Ishikawa (cell line): Measurements from ENCODE around the gene PTN.

ENCODE experiments used
- CEBPB ChIP-seq: IDR thresholded peaks from 2 replicates; pipeline ENCODE4 v1.6.1; 2012
- CREB1 ChIP-seq: IDR thresholded peaks from 2 replicates; pipeline ENCODE4 v1.6.1; 2012; ENCODE audit warnings: low read depth
- EGR1 ChIP-seq: IDR thresholded peaks from 2 replicates; pipeline ENCODE4 v1.6.1; 2012
- EP300 ChIP-seq: IDR thresholded peaks from 2 replicates; pipeline ENCODE4 v1.6.1; 2012; ENCODE audit warnings: borderline replicate concordance
- FOXM1 ChIP-seq: IDR thresholded peaks from 2 replicates; pipeline ENCODE4 v1.6.1; 2012; ENCODE audit warnings: low read depth, borderline replicate concordance
- MAX ChIP-seq: IDR thresholded peaks from 2 replicates; pipeline ENCODE4 v1.6.1; 2012
- NFIC ChIP-seq: IDR thresholded peaks from 2 replicates; pipeline ENCODE4 v1.6.1; 2012
- RAD21 ChIP-seq: IDR thresholded peaks from 2 replicates; pipeline ENCODE4 v1.6.1; 2012; ENCODE audit warnings: low read depth
- REST ChIP-seq: IDR thresholded peaks from 2 replicates; pipeline ENCODE4 v1.6.1; 2012; ENCODE audit warnings: low read depth, mild to moderate bottlenecking
- TAF1 ChIP-seq: IDR thresholded peaks from 2 replicates; pipeline ENCODE4 v1.6.1; 2012; ENCODE audit warnings: low read depth, mild to moderate bottlenecking
- TCF12 ChIP-seq: IDR thresholded peaks from 2 replicates; pipeline ENCODE4 v1.6.1; 2012; ENCODE audit warnings: low read depth
- TEAD4 ChIP-seq: IDR thresholded peaks from 2 replicates; pipeline ENCODE4 v1.6.1; 2012
- USF1 ChIP-seq: IDR thresholded peaks from 2 replicates; pipeline ENCODE4 v1.6.1; 2012
- YY1 ChIP-seq: IDR thresholded peaks from 2 replicates; pipeline ENCODE4 v1.6.1; 2012; ENCODE audit warnings: low read depth
- ZBTB7A ChIP-seq: IDR thresholded peaks from 2 replicates; pipeline ENCODE4 v1.6.1; 2012; ENCODE audit warnings: low read depth

The PTN gene

GRCh38 chr7:137313201-137313600 lies 30.3 kb downstream of the PTN start:
- TF ChIP-seq FOXM1 = no peak
- TF ChIP-seq NFIC = no peak
- no peak for TF ChIP-seq CEBPB
- no peak for TF ChIP-seq RAD21
- TF ChIP-seq CREB1 = no peak
- no peak for TF ChIP-seq USF1
- TF ChIP-seq TEAD4 = no peak
- no peak for TF ChIP-seq ZBTB7A
- no peak for TF ChIP-seq YY1
- no peak for TF ChIP-seq MAX
- TF ChIP-seq TAF1 = no peak
- no peak for TF ChIP-seq TCF12

- TF ChIP-seq TEAD4 (no peak), MAX (no peak), REST (no peak), RAD21 (no peak), USF1 (no peak), TAF1 (no peak), NFIC (no peak), FOXM1 (no peak), TCF12 (no peak), EGR1 (no peak), CREB1 (no peak), EP300 (no peak), YY1 (no peak)
Observed at GRCh38 chr7:137306748-137307147, 36.8 kb downstream of the PTN start.

GRCh38 chr7:137305901-137306621 lies 37.5 kb downstream of the PTN start:
- TF ChIP-seq EP300 = no peak
- TF ChIP-seq MAX = no peak
- no peak for TF ChIP-seq YY1
- no peak for TF ChIP-seq REST
- no peak for TF ChIP-seq RAD21
- TF ChIP-seq CEBPB = no peak
- no peak for TF ChIP-seq ZBTB7A
- no peak for TF ChIP-seq TEAD4
- TF ChIP-seq FOXM1 = no peak
- TF ChIP-seq TAF1 = no peak
- TF ChIP-seq NFIC = no peak
- TF ChIP-seq EGR1 = no peak
- no peak for TF ChIP-seq TCF12
- no peak for TF ChIP-seq USF1
- TF ChIP-seq CREB1 = no peak

GRCh38 chr7:137304624-137305235 lies 38.8 kb downstream of the PTN start:
- TF ChIP-seq EGR1 = no peak
- no peak for TF ChIP-seq RAD21
- TF ChIP-seq CEBPB = no peak
- no peak for TF ChIP-seq EP300
- TF ChIP-seq MAX = no peak
- TF ChIP-seq NFIC = no peak

- TF ChIP-seq MAX (no peak), EGR1 (no peak), USF1 (no peak), TEAD4 (no peak), REST (no peak), TAF1 (no peak), EP300 (no peak), CEBPB (no peak), TCF12 (no peak), NFIC (no peak)
Observed at GRCh38 chr7:137304165-137304564, 39.4 kb downstream of the PTN start.
